IPS-15b (cell line): ENCODE measurements around the gene FOXE3.
"Not testable (repeated sequence)": the region's sequence is repeated elsewhere in the genome, so short reads cannot be mapped to it uniquely, and the experiment has no call there.

Experiments used
- H3K27me3 ChIP-seq: one replicate; pipeline ENCODE4 v1.6.1; 2013; ENCODE audit warnings: low read length; ENCODE audit not compliant: control insufficient read depth, insufficient read depth
- H3K36me3 ChIP-seq: one replicate; pipeline ENCODE4 v1.6.1; 2013; ENCODE audit warnings: low read length; ENCODE audit not compliant: control insufficient read depth, insufficient read depth
- H3K4me1 ChIP-seq: one replicate; pipeline ENCODE4 v1.6.1; 2013; ENCODE audit warnings: mild to moderate bottlenecking, low read length; ENCODE audit not compliant: control insufficient read depth, insufficient read depth
- H3K4me3 ChIP-seq: one replicate; pipeline ENCODE4 v1.5.1; 2013; ENCODE audit warnings: low read depth, low read length
- H3K9ac ChIP-seq: one replicate; pipeline ENCODE4 v1.6.1; 2013; ENCODE audit warnings: low read depth, mild to moderate bottlenecking, low read length
- H3K9me3 ChIP-seq: one replicate; pipeline ENCODE4 v1.6.1; 2013; ENCODE audit warnings: mild to moderate bottlenecking, low read length; ENCODE audit not compliant: control insufficient read depth, insufficient read depth

FOXE3 gene

GRCh38 chr1:47445823-47446550 is 29.9 kb downstream of the FOXE3 start:
- Histone ChIP-seq H3K9me3 (no peaks in the 10 kb centered on the region), H3K27me3 (peaks cover 100% of the 10 kb centered on the region), H3K4me1 (peaks cover 7% of the 10 kb centered on the region), H3K36me3 (no peaks in the 10 kb centered on the region), H3K9ac (no peak overlapping the region), H3K4me3 (peak overlapping the region; percentile 30)

DNA sequence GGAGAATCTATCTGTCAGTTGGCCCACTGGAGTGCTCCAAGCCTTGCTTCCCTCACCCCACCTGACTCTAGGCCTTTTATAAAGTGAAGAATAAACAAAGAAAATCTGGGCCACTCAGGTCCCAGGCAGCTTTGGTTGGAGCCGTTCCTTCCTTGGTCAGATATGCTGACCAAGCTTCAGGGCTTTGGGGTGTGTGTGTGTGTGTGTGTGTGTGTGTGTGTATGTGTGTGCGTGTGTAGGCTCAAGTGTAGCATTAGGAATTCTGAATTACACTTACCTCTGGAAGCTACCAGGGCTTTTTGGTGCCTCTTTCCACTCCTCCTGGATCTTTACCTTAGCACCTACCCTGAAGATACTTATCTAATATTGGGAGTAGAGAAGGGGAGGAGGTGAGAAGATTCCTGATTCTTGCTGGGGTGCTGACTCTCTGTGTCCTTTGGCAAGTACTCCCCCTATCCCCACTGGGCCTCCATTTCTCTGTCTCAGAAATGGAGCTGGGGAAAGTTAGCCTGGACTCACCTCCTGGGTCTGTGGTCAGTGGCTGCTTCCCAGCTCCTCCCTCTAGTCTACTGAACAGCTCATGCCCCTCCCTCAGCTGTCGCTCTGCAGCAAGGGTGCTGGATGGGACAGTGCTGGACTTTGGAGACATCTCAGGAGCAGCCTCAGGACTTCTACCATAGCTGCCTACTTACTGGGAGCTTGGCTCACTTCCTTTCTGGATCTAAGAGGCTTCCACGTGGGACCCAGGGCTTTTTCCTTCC is 32.6 kb downstream of the FOXE3 start:
- no peaks in the 10 kb centered on the region for H3K9me3 ChIP-seq
- H3K27me3 ChIP-seq = peaks cover 97% of the 10 kb centered on the region
- no peak overlapping the region for H3K4me3 ChIP-seq
- peaks cover 7% of the 10 kb centered on the region for H3K4me1 ChIP-seq
- no peak overlapping the region for H3K9ac ChIP-seq
- H3K36me3 ChIP-seq = no peaks in the 10 kb centered on the region

DNA sequence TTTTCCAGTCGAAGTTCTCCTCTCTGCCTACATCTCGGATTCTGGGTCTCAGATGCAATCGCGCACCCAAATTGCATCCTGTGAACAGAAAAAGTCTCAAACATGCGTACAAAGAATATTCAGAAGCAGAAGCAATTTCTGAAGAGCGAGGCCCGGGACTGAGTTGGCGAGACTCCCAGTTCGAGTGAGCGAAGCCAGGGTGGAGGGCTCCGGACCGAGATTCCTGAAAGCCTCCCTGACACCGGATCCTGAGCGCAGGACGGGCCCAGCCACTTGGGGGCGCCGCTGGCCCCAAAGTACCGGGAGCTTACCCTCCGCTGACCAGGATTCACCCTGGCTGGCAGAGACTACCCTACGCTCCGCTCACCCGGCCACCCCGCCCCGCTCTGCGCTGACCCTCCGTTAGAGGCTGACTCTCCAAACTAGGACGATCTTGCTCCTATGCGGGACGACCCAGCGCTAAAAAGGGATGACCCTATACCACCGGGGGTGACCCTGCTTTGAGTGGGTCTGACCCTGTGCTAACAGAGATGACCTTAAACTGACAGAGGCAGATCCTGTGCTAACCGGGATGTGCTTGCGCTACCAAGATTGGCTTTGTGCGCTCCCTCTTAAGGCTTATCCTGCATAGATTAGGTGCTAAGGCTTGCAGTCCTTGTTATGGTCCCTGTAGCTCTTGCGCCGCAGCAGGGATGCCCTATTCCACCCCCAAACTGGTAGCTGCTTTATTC is 33.9 kb downstream of the FOXE3 start:
- H3K9me3 ChIP-seq = no peaks in the 10 kb centered on the region
- peaks cover 7% of the 10 kb centered on the region for H3K4me1 ChIP-seq
- H3K27me3 ChIP-seq = peaks cover 85% of the 10 kb centered on the region
- no peak overlapping the region for H3K9ac ChIP-seq
- H3K4me3 ChIP-seq = peak overlapping the region; percentile 45
- no peaks in the 10 kb centered on the region for H3K36me3 ChIP-seq

- no peaks in the 10 kb centered on the region for H3K36me3 ChIP-seq
- peaks cover 82% of the 10 kb centered on the region for H3K27me3 ChIP-seq
- peak overlapping the region; percentile 45 for H3K4me3 ChIP-seq
- peaks cover 4% of the 10 kb centered on the region for H3K4me1 ChIP-seq
- H3K9ac ChIP-seq = no peak overlapping the region
- no peaks in the 10 kb centered on the region for H3K9me3 ChIP-seq
Observed at GRCh38 chr1:47450606-47451005, 34.5 kb downstream of the FOXE3 start.

DNA sequence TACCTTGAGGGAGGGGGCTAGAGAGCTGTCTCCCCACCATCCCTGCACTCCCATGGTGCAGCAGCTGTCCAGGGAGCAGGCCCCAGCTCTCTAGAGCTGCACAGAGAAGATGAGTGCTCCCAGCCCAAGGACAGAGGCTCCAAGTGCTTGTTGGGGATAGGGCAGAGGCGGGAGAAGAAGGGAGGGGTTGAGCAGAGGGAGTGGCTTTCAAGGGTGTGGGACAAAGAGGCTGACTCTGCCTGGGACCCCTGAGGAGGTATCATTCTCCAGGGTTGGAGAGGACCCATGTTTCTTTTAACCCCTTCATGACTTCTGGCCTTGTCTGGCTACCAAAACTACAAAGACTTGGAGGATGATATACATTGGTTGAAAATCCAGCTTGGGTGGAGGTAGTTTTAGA is 36.3 kb downstream of the FOXE3 start:
- Histone ChIP-seq H3K9ac (no peak overlapping the region), H3K36me3 (no peaks in the 10 kb centered on the region), H3K27me3 (peaks cover 64% of the 10 kb centered on the region), H3K4me3 (no peak overlapping the region), H3K4me1 (peaks cover 4% of the 10 kb centered on the region), H3K9me3 (no peaks in the 10 kb centered on the region)

GRCh38 chr1:47453910-47454309 is 37.8 kb downstream of the FOXE3 start:
- not testable (repeated sequence) for H3K9me3 ChIP-seq, H3K36me3 ChIP-seq, H3K4me3 ChIP-seq, H3K9ac ChIP-seq, H3K4me1 ChIP-seq
- H3K27me3 ChIP-seq = peaks cover 56% of the 10 kb centered on the region

DNA sequence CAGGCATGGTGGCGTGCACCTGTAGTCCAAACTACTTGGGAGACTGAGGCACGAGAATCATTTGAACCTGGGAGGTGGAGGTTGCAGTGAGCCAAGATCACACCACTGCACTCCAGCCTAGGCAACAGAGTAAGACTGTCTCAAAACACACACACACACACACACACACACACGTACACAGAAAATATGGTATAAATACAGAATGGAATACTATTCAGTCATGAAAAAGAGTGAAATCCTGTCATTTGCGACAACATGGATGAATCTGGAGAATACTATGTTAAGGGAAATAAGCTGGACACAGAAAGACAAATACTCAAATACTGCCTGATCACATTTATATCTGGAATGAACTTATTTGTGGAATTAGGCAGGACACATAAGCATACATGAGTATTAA is 40.2 kb downstream of the FOXE3 start:
- H3K27me3 ChIP-seq = peaks cover 41% of the 10 kb centered on the region
- H3K36me3 ChIP-seq = no peaks in the 10 kb centered on the region
- H3K4me3 ChIP-seq = no peak overlapping the region
- no peak overlapping the region for H3K9ac ChIP-seq
- no peaks in the 10 kb centered on the region for H3K9me3 ChIP-seq
- H3K4me1 ChIP-seq = peaks cover 25% of the 10 kb centered on the region

DNA sequence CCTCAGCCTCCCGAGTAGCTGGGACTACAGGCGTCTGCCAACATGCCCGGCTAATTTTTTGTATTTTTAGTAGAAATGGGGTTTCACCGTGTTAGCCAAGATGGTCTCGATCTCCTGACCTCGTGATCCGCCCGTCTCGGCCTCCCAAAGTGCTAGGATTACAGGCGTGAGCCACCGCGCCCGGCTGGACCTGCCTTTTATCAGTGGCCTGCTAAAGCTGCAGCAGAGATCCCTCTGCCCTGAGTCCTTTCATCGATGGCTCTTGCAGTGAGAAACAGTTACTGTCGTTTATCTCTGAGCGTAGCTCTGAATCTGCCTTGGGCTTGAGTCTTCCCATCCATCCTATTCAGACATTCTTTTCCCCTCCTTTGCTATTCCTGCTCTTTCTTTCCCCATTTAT is 41.5 kb downstream of the FOXE3 start:
- Histone ChIP-seq H3K27me3 (peaks cover 40% of the 10 kb centered on the region), H3K4me1 (peaks cover 25% of the 10 kb centered on the region)
- H3K9ac ChIP-seq, H3K36me3 ChIP-seq, H3K4me3 ChIP-seq, H3K9me3 ChIP-seq: not testable (repeated sequence)

DNA sequence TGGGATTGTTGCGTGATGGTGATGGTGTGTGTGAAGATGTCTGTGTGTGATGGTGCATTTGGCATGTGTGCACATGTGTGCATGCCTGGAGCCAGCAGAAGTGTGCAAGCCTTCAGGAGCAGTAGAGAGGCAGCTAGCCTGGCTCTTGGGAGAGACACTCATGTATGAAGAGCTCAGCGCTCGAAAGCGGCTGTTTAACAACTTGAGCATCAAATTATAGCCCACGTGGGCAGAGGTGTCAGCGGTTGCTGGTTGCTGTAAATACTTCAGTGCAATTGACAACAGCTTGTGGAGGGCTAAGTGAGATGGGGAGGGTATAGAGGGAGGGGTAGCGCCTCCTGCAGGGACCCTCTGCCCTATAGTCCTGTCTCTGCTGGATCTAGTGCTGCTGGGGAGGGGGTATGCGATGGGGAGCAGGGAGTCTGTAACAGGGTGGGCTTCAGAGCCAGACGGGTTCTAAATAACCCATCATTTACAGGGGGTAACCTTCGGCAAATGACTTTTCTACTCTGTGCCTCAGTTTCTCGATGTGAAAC is 43.2 kb downstream of the FOXE3 start:
- Histone ChIP-seq H3K36me3 (no peaks in the 10 kb centered on the region), H3K9me3 (no peaks in the 10 kb centered on the region), H3K4me3 (peak overlapping the region; percentile 5), H3K4me1 (peaks cover 21% of the 10 kb centered on the region), H3K9ac (no peak overlapping the region), H3K27me3 (peaks cover 33% of the 10 kb centered on the region)

GRCh38 chr1:47460040-47460439 is 44.0 kb downstream of the FOXE3 start:
- Histone ChIP-seq H3K27me3 (peaks cover 30% of the 10 kb centered on the region), H3K4me3 (peak overlapping the region; percentile 5)

GRCh38 chr1:47460456-47460855 is 44.4 kb downstream of the FOXE3 start:
- no peaks in the 10 kb centered on the region for H3K36me3 ChIP-seq
- peaks cover 28% of the 10 kb centered on the region for H3K27me3 ChIP-seq
- peaks cover 21% of the 10 kb centered on the region for H3K4me1 ChIP-seq
- no peak overlapping the region for H3K4me3 ChIP-seq
- H3K9me3 ChIP-seq = no peaks in the 10 kb centered on the region
- H3K9ac ChIP-seq = no peak overlapping the region

More at GRCh38 chr1:47460040-47460439, 44.0 kb downstream of the FOXE3 start:
- Histone ChIP-seq H3K9ac (no peak overlapping the region), H3K9me3 (no peaks in the 10 kb centered on the region), H3K4me1 (peaks cover 21% of the 10 kb centered on the region), H3K36me3 (no peaks in the 10 kb centered on the region)
